B cell (primary cell): ENCODE results near the gene GRIK3. TPM values are rescaled to one million over a fixed set of nuclear protein-coding genes. Genes with fewer than 3 reads are reported as not detected.

Source experiments
- ATAC-seq: fragments of 200-7000 bp; cut with Tn5 transposase; one replicate; pipeline ENCODE4 v1.10.0; 2021; ENCODE audit warnings: low read depth, mild to moderate bottlenecking, moderate number of reproducible peaks, moderate library complexity
- CTCF ChIA-PET: fragments of 350-600 bp; sonication (Branson Sonifier 250); formaldehyde crosslinking; loops from one replicate; lab custom pipeline; 2021; ENCODE audit warnings: antibody characterized with exemption, inconsistent platforms; lab: Charles Lee
- POLR2A ChIA-PET: fragments of 350-600 bp; sonication (Branson Sonifier 250); formaldehyde crosslinking; loops from one replicate; lab custom pipeline; 2021; ENCODE audit warnings: antibody characterized with exemption; lab: Charles Lee
- DNase-seq: peaks from one replicate; pipeline ENCODE4 v3.0.0; 2013
- H2AFZ ChIP-seq: 2 replicates; pipeline ENCODE4 v1.6.1; 2012; ENCODE audit warnings: mild to moderate bottlenecking, low read depth, low read length; ENCODE audit not compliant: insufficient read depth, poor library complexity, severe bottlenecking
- H3K27ac ChIP-seq, 2 donors: 1 replicate in 1 of 2; 2 replicates in 1 of 2; pipeline ENCODE4 v1.5.1; 2012 to 2013; ENCODE audit warnings: low read length in 2 of 2, mild to moderate bottlenecking in 2 of 2, moderate library complexity in 1 of 2
- H3K27me3 ChIP-seq, 4 experiments: fragments of 200-600 bp in 1 of 4; sonication (generic) in 1 of 4; replicated peaks in 1 of 4; 1 replicate in 2 of 4; 2 replicates in 2 of 4; pipeline versions ENCODE4 v1.6.1 to v1.7.0; 2013 to 2016; ENCODE audit warnings: low read length in 3 of 4, mild to moderate bottlenecking in 2 of 4, mixed read lengths in 1 of 4, moderate library complexity in 1 of 4; ENCODE audit not compliant: insufficient read depth in 4 of 4, control insufficient read depth in 3 of 4; ENCODE audit errors: control extremely low read depth in 1 of 4
- H3K36me3 ChIP-seq, 2 experiments: replicated peaks in 1 of 2; 1 replicate in 1 of 2; 2 replicates in 1 of 2; pipeline versions ENCODE4 v1.6.1 to v1.7.1; 2013; ENCODE audit warnings: low read length in 1 of 2; ENCODE audit not compliant: insufficient read depth in 2 of 2, control insufficient read depth in 1 of 2; ENCODE audit errors: control extremely low read depth in 1 of 2, extremely low read depth in 1 of 2
- H3K4me1 ChIP-seq, 2 donors: fragments of 200-600 bp in 1 of 2; sonication (generic) in 1 of 2; 1 replicate in 1 of 2; 2 replicates in 1 of 2; pipeline versions ENCODE4 v1.5.1 to v1.6.1; 2013 to 2017; ENCODE audit warnings: low read length in 2 of 2; ENCODE audit not compliant: control insufficient read depth in 2 of 2, insufficient read depth in 2 of 2
- H3K4me2 ChIP-seq: replicated peaks from 2 replicates; pipeline ENCODE3; 2012; ENCODE audit warnings: mild to moderate bottlenecking, low read depth, low read length; ENCODE audit not compliant: poor library complexity, severe bottlenecking
- H3K4me3 ChIP-seq, 5 experiments: fragments of 200-600 bp in 1 of 5; sonication (generic) in 1 of 5; 1 replicate in 3 of 5; 2 replicates in 2 of 5; pipeline versions ENCODE4 v1.5.1 to v1.7.0; 2011 to 2016; ENCODE audit warnings: low read length in 4 of 5, mild to moderate bottlenecking in 4 of 5, low read depth in 2 of 5, control low read depth in 1 of 5, moderate library complexity in 1 of 5; ENCODE audit not compliant: insufficient read depth in 1 of 5; ENCODE audit errors: control extremely low read depth in 1 of 5, extremely low read depth in 1 of 5
- H3K79me2 ChIP-seq: fragments of 200-600 bp; sonication (generic); one replicate; pipeline ENCODE4 v1.6.0; 2016; ENCODE audit warnings: low read length; ENCODE audit not compliant: control insufficient read depth, insufficient read depth
- H3K9ac ChIP-seq: fragments of 200-600 bp; sonication (generic); 2 replicates; pipeline ENCODE4 v1.6.1; 2017; ENCODE audit warnings: mild to moderate bottlenecking, low read length, moderate library complexity
- H3K9me3 ChIP-seq, 3 donors: one replicate each; pipeline versions ENCODE4 v1.6.1 to v1.7.1; 2013; ENCODE audit warnings: low read length in 2 of 3; ENCODE audit not compliant: control insufficient read depth in 2 of 3, insufficient read depth in 1 of 3; ENCODE audit errors: control extremely low read depth in 1 of 3
- H4K20me1 ChIP-seq: 2 replicates; pipeline ENCODE4 v1.6.0; 2012; ENCODE audit warnings: mild to moderate bottlenecking, low read length; ENCODE audit not compliant: insufficient read depth, control insufficient read depth, poor library complexity, severe bottlenecking
- H3K27ac Mint-ChIP-seq: one replicate; pipeline ENCODE4 v1.8.0; 2021; ENCODE audit warnings: mixed read lengths
- H3K27me3 Mint-ChIP-seq: one replicate; pipeline ENCODE4 v1.8.0; 2021; ENCODE audit warnings: mixed read lengths
- H3K4me1 Mint-ChIP-seq: one replicate; pipeline ENCODE4 v1.8.0; 2021; ENCODE audit warnings: mixed read lengths
- H3K4me3 Mint-ChIP-seq: one replicate; pipeline ENCODE4 v1.8.0; 2021; ENCODE audit warnings: mixed read lengths
- H3K9me3 Mint-ChIP-seq: one replicate; pipeline ENCODE4 v1.8.0; 2022; ENCODE audit warnings: mixed read lengths; ENCODE audit not compliant: insufficient read depth
- EZH2 ChIP-seq: IDR thresholded peaks from 2 replicates; pipeline ENCODE4 v1.6.1; 2012; ENCODE audit warnings: borderline replicate concordance, low read depth, mild to moderate bottlenecking, moderate library complexity, low read length; ENCODE audit not compliant: insufficient read depth, poor library complexity, severe bottlenecking
- WGBS: methylation state at CpG from one replicate; pipeline ENCODE4 v1.1.5; 2013; ENCODE audit warnings: missing lambda C conversion rate; ENCODE audit not compliant: insufficient coverage; 5-methylcytosine and 5-hydroxymethylcytosine counted together
- intact Hi-C: fragments of 100-400 bp; cut with micrococcal nuclease; formaldehyde crosslinking; loops from one replicate; pipeline ENCODE4 v1.10.0; 2022
- polyA plus RNA-seq: library from polyadenylated mRNA; depleted of rRNA; stranded (reverse); fragments of >200 nt; gene quantifications from 2 replicates; pipeline ENCODE4 v1.2.3, GENCODE V29; 2012
- total RNA-seq, 2 donors: library from RNA; stranded (reverse); fragments of 120-200 nt in 1 of 2; gene quantifications; 1 replicate in 1 of 2; 2 replicates in 1 of 2; pipeline versions ENCODE4 v1.2.3 to v1.2.4, GENCODE V29; 2013 to 2022
- TF ChIP-seq, protein P1 (sequence below): fragments of 200-600 bp; IDR thresholded peaks from one replicate; pipeline ENCODE4 v1.8.0; 2022; ENCODE audit warnings: antibody characterized with exemption, mild to moderate bottlenecking

Gene GRIK3
- total and polyA plus RNA-seq, 2 donors (not counting 1 experiment from before 2014, with no cell fraction given) = 0.12 to 1.5 TPM

DNA sequence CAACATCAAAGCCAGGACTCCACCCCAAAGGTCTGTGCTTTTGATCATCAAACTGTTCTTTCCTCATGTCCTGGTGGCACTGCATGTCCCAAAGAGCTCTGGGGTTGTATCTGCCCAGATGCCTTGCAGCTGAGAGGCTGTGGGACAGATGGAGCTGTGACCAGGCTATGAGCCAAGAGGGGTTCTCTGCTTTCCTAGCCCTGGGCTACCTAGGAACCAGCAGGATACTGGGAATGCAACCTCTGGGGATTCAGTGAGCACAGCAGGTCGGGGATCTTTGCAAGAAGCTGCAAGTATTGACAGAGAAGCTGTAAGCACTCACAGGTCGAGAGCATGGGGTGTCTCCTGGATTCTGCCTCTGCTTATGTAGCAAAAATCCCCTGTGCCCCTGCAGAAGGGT lies 186.6 kb downstream of the GRIK3 start:
- H3K4me1 ChIP-seq = no peaks in the 10 kb centered on the region
- H3K4me3 ChIP-seq = no peak overlapping the region
- H3K27ac ChIP-seq = no peak overlapping the region
- Mint-ChIP-seq H3K4me1 (no peaks in the 10 kb centered on the region), H3K9me3 (no peaks in the 10 kb centered on the region), H3K27ac (no peak overlapping the region), H3K4me3 (no peak overlapping the region), H3K27me3 (peaks cover 23% of the 10 kb centered on the region)
- CTCF ChIA-PET = interaction anchor here (0.7 kb wide), 1 partner anchor 586 kb away, joined by 3 read pairs; no protein-coding TSS in a partner anchor
- WGBS = 8% methylated on average over 2 of the region's 2 CpGs
- no peaks in the 10 kb centered on the region for H4K20me1 ChIP-seq
- DNase-seq (no peak), ATAC-seq (no peak)
- POLR2A ChIA-PET = no interaction called here
- no peaks in the 10 kb centered on the region for H3K36me3 ChIP-seq
- H3K4me2 ChIP-seq = no peak overlapping the region
- no peaks in the 10 kb centered on the region for H3K79me2 ChIP-seq
- TF ChIP-seq, protein P1, sequence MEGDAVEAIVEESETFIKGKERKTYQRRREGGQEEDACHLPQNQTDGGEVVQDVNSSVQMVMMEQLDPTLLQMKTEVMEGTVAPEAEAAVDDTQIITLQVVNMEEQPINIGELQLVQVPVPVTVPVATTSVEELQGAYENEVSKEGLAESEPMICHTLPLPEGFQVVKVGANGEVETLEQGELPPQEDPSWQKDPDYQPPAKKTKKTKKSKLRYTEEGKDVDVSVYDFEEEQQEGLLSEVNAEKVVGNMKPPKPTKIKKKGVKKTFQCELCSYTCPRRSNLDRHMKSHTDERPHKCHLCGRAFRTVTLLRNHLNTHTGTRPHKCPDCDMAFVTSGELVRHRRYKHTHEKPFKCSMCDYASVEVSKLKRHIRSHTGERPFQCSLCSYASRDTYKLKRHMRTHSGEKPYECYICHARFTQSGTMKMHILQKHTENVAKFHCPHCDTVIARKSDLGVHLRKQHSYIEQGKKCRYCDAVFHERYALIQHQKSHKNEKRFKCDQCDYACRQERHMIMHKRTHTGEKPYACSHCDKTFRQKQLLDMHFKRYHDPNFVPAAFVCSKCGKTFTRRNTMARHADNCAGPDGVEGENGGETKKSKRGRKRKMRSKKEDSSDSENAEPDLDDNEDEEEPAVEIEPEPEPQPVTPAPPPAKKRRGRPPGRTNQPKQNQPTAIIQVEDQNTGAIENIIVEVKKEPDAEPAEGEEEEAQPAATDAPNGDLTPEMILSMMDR = no peak
- TF ChIP-seq EZH2 = no peak
- intact Hi-C loops = no loop called here
- peaks cover 0 to 4% (median 0%) of the 10 kb centered on the region in 4 experiments for H3K27me3 ChIP-seq
- H3K9me3 ChIP-seq = no peaks in the 10 kb centered on the region
- H3K9ac ChIP-seq = no peak overlapping the region
- no peak overlapping the region for H2AFZ ChIP-seq

DNA sequence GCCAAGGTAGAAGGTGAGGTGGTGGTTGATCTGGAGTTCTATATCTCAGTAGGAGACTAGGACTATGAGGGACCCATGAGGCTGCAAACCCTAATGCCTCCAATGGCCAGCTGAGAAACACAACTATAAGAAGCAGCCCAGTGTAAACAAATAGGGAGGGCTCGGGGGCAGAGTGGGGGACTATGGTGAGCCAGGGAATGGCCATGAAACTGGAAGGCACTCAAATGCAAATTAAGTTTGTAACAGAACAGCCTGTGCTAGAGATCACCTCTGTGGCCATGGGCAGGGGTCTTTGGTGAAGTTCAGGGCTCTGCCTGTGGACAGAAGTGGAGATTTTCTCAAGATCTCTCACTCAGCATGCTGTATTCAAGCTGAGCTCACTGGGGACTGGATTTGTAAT lies 187.1 kb downstream of the GRIK3 start:
- H3K9ac ChIP-seq = no peak overlapping the region
- H3K27me3 Mint-ChIP-seq = peaks cover 20% of the 10 kb centered on the region
- H2AFZ ChIP-seq = no peak overlapping the region
- ATAC-seq = no peak
- ChIA-PET CTCF (no interaction called here), POLR2A (no interaction called here)
- no peaks in the 10 kb centered on the region for H3K4me1 ChIP-seq
- H3K4me3 ChIP-seq = no peak overlapping the region
- no peak overlapping the region for H3K27ac ChIP-seq
- peaks cover 0 to 4% (median 0%) of the 10 kb centered on the region in 4 experiments for H3K27me3 ChIP-seq
- 0% methylated on average over 1 of the region's 1 CpG for WGBS
- TF ChIP-seq, protein P1 = no peak
- TF ChIP-seq EZH2 = no peak
- no peak for DNase-seq
- no peak overlapping the region for H3K4me3 Mint-ChIP-seq
- H3K36me3 ChIP-seq = no peaks in the 10 kb centered on the region
- no peaks in the 10 kb centered on the region for H3K9me3 ChIP-seq
- no peaks in the 10 kb centered on the region for H3K4me1 Mint-ChIP-seq
- intact Hi-C loops = no loop called here
- H3K9me3 Mint-ChIP-seq = no peaks in the 10 kb centered on the region
- H3K27ac Mint-ChIP-seq = no peak overlapping the region
- no peaks in the 10 kb centered on the region for H3K79me2 ChIP-seq
- H4K20me1 ChIP-seq = no peaks in the 10 kb centered on the region
- H3K4me2 ChIP-seq = no peak overlapping the region
